HG03460 (cell line): Measurements from ENCODE around the gene VPS11.
"Not testable (repeated sequence)": the region's sequence is repeated elsewhere in the genome, so short reads cannot be mapped to it uniquely, and the experiment has no call there.

Source experiments
- ATAC-seq: cut with Tn5 transposase; IDR thresholded peaks from one replicate; pipeline ENCODE4 v1.9.1; 2021; ENCODE audit not compliant: unreplicated experiment

The VPS11 gene

GRCh38 chr11:119101759-119102423 lies 34.3 kb downstream of the VPS11 start, which contains the start of gene DPAGT1:
DPAGT1 (minus strand) TSS chr11:119101853; CDS start chr11:119101655, 198 bp downstream.
- peak; percentile 74 for ATAC-seq

GRCh38 chr11:119103161-119103664 lies 35.6 kb downstream of the VPS11 start:
- not testable (repeated sequence) for ATAC-seq

GRCh38 chr11:119103793-119104192 lies 36.2 kb downstream of the VPS11 start:
- ATAC-seq = no peak

GRCh38 chr11:119106564-119107537 lies 39.2 kb downstream of the VPS11 start, which contains the start of gene C2CD2L:
C2CD2L (plus strand) TSS chr11:119107344; CDS start chr11:119107742, 398 bp downstream.
- ATAC-seq = peak; percentile 78

- peak; percentile 16 for ATAC-seq
Observed at GRCh38 chr11:119107538-119108145, 40.0 kb downstream of the VPS11 start.

GRCh38 chr11:119108146-119108856 lies 40.7 kb downstream of the VPS11 start:
- no peak for ATAC-seq

- ATAC-seq = no peak
Observed at GRCh38 chr11:119108857-119109221, 41.2 kb downstream of the VPS11 start.

- ATAC-seq = no peak
Observed at GRCh38 chr11:119109843-119110242, 42.2 kb downstream of the VPS11 start.

GRCh38 chr11:119110439-119110838 lies 42.8 kb downstream of the VPS11 start:
- no peak for ATAC-seq

- no peak for ATAC-seq
Observed at GRCh38 chr11:119111361-119111925, 43.8 kb downstream of the VPS11 start.

- ATAC-seq = no peak
Observed at GRCh38 chr11:119112314-119113020, 44.8 kb downstream of the VPS11 start.

- no peak for ATAC-seq
Observed at GRCh38 chr11:119113716-119114115, 46.1 kb downstream of the VPS11 start.

- no peak for ATAC-seq
Observed at GRCh38 chr11:119114351-119114750, 46.7 kb downstream of the VPS11 start.

GRCh38 chr11:119115484-119116234 lies 48.0 kb downstream of the VPS11 start:
- no peak for ATAC-seq

- no peak for ATAC-seq
Observed at GRCh38 chr11:119116235-119116594, 48.6 kb downstream of the VPS11 start.

- no peak for ATAC-seq
Observed at GRCh38 chr11:119116601-119117000, 49.0 kb downstream of the VPS11 start.

- ATAC-seq = no peak
Observed at GRCh38 chr11:119117004-119117706, 49.5 kb downstream of the VPS11 start.

- ATAC-seq = no peak
Observed at GRCh38 chr11:119118227-119118626, 50.6 kb downstream of the VPS11 start.
